ENCODE data around the gene MPZ.
"Not testable (repeated sequence)": the region's sequence is repeated elsewhere in the genome, so short reads cannot be mapped to it uniquely, and the experiment has no call there.

MPZ gene

DNA sequence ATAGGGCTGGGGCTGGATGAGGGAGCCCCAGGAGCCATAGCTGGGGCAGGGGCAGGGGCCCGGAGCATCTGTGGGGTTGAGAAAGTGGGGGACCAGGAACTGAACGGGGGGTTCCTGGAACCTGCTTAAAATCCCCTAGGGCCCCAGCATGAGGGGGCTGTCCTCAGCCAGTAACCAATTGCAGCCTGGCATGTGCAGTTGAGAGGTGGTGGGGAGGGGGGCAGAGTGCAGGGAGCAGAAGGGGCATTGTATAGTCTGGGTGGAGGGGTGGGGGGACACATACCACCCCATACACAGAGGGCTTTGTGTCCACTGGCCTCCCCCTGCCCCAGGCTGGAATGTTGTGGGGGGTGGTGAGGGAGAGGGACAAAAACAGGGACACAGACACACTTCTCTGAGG is at the start of gene MPZ:
Gene MPZ (minus strand): TSS at position 101 of the 400 bp plus-strand sequence. CDS start 63 bp downstream, at position 38.
- DNase-seq = no peak

DNA sequence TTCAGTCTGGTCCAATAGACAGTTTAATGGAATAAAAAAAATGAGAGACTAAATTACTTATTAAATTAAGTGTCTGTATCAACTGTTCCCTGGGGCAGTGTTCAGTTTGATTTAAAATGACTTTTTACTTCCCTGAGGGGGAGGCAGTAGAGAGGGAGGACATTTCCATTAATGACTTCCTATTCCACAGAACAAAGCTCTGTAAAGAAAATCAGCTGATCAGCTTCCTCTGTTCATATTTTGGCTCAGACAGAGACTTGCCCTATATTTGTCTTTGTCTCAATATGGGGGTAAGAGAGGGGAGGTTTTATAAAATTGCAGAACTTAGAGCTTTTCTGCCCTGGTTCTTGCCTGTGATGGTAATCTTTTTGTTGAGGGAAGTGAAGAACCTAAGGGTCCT is 49.5 kb upstream of the MPZ start:
- no peak for DNase-seq

DNA sequence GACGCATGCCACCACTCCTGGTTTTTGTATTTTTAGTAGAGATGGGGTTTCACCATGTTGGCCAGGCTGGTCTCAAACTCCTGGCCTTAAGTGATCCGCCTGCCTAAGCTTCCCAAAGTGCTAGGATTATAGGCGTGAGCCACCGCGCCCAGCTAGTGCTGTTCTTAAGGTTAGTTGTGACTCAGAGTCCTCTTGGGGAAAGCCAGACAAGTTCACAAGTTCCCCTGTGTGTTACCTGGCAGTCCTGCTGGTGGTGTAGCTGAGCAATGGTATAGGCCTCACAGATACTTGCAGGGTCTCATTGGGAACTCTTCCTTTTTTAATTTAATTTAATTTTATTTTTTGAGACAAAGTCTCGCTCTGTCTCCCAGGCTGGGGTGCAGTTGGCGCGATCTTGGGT is 47.3 kb upstream of the MPZ start:
- DNase-seq = no peak

DNA sequence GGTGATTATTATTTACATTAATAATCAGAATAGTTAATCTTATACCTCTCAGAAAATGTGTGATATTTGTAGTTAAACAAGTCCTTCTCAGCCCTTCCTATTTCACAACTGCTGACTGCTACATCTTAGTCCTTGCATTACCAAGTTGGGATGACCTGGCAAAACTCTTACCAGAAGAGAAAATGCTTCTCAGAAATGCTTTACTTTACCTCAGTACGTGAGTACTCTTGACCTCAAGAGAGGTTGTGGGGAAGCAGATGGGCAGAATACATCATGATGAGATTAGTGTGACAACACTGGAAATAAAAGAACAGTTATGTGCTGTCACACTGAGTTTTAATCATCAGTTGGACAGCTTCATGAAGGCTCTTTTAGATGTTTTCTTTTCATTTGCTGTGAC is 41.7 kb upstream of the MPZ start:
- DNase-seq = no peak

DNA sequence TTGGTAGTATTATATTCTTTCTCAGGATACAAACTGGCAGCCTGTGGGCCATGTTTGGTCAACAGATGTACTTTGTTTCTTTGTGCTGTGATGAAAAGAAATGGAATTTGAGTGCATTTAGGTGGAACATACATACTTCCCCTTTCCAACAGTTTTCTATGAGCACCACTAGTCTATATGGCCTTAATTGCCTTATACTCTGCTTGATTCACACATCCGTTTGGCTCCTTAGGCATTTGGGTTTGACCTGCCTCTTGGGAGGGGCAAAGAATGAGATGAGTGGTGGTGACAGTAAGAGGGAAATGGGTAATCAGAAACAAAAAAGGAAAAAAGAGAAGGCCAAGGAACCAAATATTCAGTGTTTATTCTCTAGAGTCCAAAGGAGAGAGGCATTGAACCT is 40.9 kb upstream of the MPZ start:
- no peak for DNase-seq

DNA sequence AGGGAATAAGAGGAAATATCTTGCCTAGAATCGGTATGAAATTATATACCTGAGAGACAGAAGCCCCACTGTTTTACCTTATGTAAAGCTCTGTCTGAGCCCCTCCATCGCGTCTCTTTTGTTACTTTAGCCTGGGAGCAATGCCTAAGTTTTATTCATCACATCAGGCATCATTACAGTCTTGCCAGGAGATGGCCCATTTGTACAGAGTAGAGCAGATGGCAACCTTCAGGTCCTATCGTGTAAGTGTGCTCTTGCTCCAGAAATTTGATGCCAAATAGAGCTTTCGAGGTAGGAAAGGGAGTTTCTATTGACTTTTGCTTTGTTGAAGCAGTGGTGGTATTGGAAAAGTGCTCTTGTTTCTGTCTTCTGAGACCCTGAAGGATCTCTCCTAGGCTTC is 33.1 kb upstream of the MPZ start:
- DNase-seq = no peak

DNA sequence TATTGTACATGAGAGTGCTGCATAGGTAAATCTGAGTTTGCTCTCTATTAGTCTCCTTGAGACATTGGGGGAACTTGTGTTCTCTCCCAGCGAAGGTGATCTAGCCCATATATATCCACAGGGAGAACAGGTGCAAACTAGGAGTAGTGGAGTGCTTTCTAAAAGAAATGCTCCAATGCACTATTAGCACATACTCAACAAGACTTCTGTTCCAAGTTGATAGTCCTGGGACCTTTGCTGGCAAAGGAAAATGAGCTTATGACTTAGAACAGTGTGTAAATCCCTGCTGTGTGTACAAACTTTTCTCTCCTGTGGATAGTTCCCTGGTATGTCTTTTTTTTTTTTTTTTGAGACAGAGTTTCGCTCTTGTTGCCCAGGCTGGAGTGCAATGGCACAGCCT is 32.4 kb upstream of the MPZ start:
- no peak for DNase-seq

DNA sequence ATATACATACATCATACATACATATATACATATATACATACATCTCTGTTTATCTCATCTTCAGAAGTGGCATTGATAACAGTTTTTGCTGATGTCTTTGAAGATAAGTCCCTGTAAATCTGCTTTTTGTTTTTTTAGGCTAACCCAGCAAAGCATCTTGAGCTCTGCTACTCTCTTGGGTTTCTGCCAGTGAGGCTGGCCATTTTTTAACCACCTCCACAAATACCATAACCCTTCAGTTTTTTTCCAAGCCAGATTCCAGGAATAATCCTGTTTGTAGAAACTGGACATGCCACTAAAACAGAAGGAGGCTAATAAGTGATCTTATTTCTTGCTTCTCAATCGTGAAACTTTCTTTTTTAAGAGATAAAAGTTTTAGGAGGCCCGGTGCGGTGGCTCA is 26.0 kb upstream of the MPZ start:
- DNase-seq = no peak

DNA sequence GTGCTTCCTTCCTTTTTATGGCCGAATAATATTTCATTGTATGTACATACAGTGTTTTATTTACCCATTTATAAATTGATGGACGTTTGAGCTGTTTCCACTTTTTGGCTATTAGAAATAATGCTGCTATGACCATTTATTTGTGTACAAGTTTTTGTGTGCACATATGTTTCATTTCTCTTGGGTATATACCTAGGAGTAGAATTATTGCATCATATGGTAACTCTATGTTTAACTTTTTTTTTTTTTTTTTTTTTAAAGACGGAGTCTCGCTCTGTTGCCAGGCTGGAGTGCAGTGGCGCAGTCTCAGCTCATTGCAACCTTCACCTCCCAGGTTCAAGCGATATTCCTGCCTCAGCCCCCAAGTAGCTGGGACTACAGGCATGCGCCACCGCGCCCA is 23.4 kb upstream of the MPZ start:
- DNase-seq = no peak

DNA sequence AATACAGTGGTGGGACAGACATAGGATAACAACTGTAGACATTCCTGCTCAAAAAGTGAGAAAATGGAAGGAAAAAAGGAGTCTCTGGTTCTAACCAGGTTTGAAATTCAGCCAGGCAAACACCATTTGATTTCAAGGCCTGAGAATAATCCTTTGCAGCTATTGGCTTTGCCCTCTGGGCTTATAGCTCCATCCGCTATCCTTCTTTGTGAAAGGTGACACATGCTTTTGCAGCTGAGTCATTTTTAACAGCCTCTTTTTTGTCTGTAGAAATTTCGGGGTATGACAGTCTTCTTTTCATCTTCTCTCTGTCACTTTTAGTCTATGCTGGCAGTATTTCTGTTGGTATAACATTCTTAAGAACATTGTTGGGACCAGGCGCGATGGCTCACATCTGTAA is 20.6 kb upstream of the MPZ start:
- DNase-seq = no peak

DNA sequence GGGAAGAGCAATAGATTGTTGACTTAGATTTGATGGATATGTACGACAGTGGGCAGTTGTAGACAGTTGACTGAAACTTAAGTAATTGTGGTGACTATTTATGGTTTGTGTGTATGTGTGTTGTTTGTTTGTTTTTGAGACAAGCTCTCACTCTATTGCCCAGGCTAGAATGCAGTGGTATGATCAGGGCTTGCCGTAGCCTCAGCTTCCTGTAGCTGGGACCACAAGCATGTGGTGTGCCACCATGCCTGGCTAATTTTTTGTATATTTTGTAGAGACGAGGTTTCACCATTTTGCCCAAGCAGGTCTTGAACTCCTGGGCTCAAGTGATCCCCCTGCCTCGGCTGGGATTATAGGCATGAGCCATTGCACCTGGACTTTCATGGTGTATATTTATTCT is 14.3 kb upstream of the MPZ start:
- DNase-seq = no peak

DNA sequence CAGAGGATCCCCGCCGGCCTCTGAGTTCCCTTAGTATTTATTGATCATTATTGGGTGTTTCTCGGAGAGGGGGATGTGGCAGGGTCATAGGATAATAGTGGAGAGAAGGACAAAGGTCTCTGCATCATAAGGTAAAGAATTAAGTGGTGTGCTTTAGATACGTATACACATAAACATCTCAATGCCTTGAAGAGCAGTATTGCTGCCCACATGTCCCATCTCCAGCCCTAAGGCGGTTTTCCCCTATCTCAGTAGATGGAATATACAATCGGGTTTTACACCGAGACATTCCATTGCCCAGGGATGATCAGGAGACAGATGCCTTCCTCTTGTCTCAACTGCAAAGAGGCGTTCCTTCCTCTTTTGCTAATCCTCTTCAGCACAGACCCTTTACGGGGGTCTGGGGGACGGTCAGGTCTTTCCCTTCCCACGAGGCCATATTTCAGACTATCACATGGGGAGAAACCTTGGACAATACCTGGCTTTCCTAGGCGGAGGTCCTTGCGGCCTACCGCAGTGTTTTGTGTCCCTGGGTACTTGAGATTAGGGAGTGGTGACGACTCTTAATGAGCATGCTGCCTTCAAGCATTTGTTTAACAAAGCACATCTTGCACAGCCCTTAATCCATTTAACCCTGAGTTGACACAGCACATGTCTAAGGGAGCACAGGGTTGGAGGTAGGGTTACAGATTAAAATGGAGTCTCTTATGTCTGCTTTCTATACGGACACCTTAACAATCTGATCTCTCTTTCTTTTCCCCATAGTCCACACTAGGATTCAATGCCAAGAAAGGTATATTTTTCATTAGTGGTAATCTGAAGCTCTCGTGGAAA is 6.3 kb upstream of the MPZ start:
- DNase-seq = not testable (repeated sequence)

DNA sequence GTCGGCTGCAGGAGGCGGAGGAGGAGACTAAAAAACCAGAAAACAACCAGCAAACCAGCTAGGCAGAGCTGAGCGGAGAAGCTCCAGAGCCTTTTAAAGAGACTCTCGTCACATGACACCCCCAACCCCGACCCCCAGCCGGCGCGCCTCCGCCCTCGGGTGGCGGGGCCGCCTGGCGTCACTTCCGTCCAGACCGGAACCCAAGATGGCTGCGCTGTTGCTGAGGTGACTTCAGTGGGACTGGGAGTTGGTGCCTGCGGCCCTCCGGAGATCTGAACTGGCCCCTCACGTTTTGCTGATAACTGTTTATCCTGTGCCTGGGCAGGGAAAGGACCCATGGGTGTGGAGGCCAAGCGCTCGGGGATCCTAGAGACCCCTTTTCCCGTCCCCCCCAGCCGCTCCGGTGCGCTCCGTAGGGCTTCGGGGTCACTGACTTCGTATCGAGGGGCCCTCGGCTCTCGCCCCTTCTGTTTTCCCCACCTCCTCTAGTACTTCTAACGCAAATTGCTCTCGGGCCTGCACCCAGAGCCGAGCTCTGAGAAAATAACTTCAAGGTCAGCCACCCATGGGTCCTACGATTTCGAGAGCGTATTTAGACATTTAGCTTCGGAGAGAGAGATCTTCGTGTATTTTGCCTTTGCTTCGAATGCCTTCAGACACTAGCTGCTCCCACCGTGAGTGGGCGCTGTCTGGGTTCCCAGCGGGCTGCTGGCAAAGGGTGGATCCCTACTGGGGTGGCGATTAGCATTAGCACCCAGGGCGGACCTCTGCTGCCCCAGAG is 4.6 kb upstream of the MPZ start, which contains the start of gene SDHC:
Gene SDHC (plus strand): TSS at position 181 of the 781 bp plus-strand sequence. CDS start 25 bp downstream, at position 206.
- peak; percentile 84 for DNase-seq

DNA sequence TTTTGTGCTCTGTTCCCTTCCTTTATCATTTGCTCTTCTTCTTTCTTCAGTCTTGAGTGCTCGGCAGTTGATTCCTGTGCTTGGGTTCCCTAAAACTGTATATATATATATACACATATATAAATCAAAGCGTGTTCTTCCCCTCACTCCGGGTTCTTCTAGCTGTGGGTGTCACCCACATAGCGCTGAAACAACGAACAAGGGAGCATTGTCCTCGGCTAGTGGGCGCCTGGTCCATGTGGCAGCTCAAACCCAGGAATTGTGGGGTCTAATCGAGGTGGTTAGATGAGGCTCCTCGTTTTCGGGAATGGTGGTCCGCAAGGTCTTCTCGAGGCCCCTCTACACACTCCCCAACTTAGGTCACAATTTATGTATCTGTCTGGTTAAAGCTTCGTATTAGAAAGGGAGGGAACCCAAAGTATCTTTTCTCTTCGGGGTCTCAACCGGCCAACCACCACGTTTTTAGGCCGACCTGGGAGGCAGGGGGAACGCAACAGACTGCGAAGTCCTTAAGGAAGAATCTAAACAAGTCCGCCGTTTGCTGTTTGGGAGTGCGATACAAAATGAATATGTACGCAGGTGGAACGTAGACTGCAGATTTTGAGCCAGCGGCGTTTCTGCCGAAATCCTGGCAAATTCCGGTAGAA is 3.9 kb upstream of the MPZ start:
- DNase-seq = no peak

DNA sequence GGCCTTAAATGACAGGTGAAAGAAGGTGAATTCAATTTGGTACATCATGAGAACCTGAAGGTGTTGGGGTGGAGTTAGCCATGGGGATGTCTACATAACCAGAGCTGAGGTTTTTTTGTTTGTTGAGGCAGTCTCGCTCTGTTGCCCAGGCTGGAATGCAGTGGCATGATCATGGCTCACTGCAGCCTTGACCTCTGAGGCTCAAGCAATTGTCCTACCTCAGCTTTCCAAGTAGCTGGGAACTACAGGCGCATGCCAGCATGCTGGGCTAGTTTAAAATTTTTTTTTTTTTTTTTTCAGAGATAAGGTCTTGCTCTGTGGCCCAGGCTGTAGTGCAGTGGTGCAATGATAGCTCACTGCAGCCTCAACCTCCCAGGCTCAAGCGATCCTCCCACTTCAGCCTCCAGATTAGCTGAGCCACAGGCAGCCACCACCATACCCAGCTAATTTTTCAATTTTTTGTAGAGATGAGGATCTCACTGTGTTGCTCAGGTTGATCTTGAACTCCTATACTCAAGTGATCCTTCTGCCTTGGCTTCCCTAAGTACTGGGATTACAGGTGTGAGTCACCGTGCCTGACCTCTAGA is 1.9 kb upstream of the MPZ start:
- no peak for DNase-seq

DNA sequence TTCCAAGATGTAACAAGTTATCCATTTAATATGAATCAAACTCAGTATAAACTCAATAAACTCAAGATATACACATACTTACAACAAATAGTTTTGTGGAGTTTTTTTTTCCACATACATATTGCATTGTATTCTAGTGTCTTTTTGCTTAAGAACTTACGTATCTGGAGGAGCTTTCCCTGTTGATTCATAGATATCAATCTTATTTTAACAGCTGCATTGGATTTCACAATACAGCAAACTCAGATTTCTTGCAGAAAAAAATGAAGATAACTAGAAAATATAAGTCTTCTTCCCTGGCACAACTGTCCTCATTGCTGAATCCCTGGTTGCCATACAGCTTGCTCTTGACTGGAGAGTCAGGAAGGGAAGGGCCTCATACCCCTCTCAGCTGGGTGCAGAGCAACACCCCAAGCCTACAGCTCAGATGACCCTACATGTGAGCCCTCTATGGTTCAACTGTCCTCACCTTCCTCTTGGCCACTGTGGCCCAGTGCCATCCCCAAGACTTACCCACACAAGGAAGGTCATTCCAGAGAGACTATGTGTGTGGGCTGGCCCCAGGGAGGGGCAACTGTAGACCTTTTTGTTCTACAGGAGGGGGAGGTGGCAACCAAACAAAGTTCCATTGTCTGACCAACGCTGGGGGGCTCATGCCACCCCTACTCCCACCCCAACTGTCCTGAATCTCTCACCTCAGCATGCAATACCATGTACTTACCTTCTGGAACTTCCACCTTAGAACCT is 1.7 kb downstream of the MPZ start:
- no peak for DNase-seq

DNA sequence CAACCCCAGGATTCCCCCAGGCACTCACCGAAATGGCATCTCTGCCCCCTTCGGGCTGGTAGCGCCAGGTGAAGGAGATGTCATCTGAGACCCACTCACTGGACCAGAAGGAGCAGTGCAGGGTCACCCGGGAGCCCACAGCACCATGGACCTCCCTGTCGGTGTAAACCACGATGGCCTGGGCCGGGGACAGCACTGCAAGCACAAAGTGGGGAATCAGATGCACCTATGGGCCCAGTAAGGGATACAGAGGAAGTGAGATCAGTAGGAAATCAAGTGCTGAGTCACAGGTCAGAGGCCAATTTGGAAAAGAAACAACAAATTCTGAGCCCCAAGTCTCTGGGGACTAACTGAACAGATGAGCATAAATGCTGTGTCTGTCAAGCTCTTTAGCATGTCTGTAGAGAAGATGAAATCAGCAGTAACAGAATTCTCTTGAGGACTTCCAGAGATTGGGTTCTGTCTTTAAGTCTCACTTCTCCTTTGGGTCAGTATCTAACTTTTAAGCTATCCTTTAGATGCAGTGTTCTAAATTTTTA is 2.5 kb downstream of the MPZ start:
- DNase-seq = no peak

DNA sequence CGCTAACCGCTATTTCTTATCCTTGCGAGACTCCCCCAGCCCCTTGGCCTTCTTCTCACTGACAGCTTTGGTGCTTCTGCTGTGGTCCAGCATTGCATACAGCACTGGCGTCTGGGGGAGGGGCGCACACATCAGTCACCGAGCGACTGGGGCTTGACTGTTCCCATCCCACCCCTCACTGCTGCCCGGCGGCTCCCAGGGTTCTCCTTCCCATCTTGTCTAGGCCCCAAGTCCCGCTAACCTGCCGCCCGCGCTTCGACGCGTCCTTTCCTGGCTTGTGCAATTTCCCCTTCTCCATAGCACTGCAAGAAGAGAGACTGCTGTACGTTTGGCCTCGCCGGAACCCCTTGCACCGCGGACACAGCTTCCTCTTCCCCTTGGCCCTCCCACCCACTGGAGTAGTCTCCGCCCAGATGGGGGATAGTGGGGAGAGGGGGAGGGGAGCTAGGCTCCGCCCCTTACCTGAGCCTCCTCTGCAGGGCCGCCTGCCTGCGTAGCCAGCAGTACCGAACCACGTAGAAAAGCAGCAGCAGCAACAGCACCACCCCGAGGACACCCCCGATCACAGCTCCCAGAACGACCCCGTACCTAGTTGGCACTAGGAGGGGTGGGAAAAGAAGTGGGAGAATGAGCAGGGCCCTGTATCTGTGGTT is 3.8 kb downstream of the MPZ start:
- no peak for DNase-seq

DNA sequence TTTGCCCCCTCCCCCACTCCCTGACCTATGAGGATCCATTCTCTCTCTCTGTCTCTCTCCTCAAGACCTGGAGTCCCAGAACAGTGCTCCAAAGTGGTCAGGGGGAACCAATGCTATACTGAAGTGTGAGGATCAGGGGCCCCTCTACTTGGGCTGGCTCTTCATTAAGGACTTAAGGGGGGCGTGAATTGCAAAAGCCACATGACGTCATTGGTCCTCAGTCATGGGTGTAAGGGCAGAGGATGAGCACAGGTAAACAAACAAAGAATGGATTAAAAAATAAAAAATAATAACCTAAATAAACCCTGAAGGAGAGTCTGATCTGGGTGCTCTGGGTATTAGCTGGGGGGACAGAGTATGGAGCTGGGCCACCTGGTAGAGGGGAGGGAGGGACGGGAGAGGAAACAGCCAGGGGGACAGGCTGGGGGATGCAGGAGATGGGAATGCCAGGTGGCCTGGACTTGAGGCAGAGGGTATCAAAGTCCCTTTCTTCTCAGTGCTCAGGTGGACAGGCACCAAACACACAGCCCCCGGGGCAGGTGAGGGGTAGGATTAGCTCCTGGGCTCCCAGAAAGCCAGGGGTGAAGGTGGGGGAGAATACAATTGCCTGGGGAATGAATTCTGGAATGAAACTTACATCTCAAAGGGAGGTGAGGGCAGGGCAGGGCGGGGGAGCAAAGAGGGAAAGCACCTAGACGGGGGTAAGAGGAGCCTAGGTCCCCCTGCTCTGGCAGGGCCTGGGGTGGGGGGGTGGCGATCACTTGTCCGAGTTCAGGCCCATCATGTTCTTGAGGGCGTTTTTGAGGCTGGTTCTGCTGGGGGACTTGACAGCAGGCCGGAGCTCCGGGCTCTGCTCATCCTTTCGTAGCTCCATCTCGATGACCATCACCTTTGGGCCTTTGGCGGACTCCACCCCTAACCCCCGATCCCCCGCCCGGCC is 4.6 kb downstream of the MPZ start:
- DNase-seq = no peak

DNA sequence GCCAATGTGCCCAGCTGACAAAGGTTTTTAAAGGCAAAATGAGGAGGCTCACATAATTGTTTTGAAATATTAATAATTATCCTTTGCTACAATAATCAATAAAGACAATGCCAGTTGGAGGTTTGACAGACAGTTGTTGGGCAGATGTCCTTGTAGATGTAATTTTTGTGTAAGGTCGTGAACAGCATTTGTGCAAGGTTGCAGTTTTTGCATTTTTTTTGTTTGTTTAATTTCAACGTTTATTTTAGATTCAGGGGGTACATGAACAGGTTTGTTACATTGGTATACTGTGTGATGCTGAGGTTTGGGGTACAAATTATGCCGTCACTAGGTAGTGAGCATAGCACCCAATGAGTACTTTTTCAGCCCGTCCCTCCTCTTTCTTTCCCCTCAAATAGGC is 9.3 kb downstream of the MPZ start:
- no peak for DNase-seq

DNA sequence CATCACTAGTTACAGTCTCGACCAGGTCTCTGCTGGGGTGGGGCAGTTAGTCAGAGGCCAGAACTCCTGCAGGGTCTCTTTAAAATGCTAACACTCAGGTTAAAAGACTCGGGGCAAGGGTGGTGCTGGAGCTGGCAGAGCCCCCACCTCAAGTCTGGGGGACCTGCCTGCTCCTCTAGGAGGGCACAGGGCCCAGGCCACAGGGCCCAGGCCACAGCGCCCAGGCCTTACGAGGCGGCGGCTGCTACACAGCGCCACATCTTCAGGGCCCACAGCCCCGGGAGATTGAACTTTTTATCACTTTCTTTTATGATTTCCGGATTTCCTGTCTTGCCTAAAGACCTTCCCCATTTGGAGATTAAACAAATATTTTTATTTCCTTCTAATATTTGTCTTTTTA is 10.4 kb downstream of the MPZ start:
- DNase-seq = no peak
